HG02943 (cell line): ENCODE results near the gene SCARF2.
"Not testable (repeated sequence)": the region's sequence is repeated elsewhere in the genome, so short reads cannot be mapped to it uniquely, and the experiment has no call there.

Experiments
- ATAC-seq: cut with Tn5 transposase; IDR thresholded peaks from one replicate; pipeline ENCODE4 v1.9.1; 2021; ENCODE audit warnings: mild to moderate bottlenecking, low read depth, moderate library complexity; ENCODE audit not compliant: unreplicated experiment

SCARF2 gene

DNA sequence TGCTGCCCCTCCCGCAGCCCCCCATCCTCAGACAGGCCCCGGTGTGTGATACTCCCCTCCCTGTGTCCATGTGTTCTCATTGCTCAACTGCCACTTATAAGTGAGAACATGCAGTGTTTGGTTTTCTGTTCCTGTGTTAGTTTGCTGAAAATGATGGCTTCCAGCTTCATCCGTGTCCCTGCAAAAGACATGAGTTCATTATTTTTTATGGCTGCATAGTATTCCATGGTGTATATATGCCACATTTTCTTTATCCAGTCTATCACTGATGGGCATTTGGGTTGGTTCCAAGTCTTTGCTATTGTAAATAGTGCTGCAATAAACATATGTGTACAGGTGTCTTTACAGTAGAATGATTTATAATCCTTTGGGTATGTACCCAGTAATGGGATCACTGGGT is 22.4 kb downstream of the SCARF2 start:
- ATAC-seq, result not testable (repeated sequence)

DNA sequence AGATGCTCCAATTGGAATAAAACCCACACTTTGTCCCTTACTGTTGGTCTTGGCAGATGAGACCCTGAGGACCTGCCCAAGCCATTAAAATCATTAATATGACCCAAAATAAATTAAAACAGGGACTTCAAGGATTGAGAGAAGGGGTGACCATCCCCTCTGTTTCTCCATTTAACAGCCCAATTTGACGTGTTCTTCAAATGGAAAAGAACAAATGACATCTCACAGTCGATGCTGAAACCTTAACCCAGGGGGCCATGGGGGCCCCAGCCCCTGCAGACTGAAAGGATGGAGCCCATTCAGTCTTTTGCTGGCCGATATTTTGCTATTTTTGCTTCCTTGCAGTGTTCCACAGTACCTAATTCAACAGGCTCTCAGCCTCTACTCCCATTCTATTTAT is 23.2 kb downstream of the SCARF2 start:
- ATAC-seq, result no peak

DNA sequence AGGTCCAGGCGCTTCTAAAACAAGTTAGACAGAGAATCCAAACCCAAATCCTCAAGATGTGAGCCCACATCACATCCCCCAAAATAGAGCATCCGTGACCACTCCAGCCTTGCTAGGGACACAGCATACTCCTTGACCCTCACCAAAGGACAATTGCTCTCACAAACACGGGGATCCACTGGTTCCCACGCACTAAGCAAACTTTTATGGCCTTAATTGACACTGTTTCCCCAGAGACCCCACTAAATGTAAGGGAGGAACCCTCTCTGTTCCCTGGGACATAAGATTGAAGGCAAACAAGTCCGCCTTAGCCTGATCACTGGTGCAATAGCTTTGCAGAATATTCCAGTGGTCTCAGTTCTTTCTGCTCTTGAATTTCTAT is 23.6 kb downstream of the SCARF2 start:
- no peak for ATAC-seq

DNA sequence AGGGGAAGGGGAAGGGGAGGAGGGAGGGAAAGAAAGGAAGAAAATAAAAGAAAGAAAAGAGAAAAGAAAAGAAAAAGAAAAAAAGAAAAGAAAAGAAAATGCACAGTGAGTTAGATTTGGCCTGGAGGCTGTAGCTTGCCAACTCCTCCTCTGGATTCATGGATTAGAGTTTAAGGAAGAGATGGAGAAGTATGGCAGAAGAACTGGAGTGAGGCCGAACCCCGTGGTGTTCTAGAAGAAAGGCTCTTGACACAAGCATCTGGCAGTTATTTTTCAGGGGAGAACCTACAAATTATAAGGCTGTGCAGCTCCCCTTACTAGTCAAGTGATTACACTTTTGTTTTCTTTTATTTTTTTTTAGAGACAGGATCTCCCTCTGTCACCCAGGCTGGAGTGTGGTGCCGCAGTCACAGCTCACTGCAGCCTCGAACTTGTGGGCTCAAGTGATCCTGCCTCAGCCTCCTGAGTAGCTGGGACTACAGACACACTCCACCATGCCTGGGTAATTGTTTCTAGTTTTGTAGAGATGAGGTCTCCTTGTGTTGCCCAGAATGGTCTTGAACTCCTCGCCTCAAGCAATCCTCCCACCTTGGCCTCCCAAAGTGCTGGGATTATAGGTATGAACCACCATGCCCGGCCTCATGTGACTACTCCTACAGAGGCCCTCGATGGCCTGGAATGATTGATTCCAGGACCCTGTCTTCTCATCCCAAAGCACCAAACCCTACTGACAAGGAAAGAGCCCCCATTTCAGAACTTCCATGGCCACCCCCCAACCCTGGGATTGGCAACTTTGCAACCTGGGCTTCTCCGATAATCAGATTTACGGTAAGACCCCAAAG is 24.2 kb downstream of the SCARF2 start:
- ATAC-seq, result no peak

DNA sequence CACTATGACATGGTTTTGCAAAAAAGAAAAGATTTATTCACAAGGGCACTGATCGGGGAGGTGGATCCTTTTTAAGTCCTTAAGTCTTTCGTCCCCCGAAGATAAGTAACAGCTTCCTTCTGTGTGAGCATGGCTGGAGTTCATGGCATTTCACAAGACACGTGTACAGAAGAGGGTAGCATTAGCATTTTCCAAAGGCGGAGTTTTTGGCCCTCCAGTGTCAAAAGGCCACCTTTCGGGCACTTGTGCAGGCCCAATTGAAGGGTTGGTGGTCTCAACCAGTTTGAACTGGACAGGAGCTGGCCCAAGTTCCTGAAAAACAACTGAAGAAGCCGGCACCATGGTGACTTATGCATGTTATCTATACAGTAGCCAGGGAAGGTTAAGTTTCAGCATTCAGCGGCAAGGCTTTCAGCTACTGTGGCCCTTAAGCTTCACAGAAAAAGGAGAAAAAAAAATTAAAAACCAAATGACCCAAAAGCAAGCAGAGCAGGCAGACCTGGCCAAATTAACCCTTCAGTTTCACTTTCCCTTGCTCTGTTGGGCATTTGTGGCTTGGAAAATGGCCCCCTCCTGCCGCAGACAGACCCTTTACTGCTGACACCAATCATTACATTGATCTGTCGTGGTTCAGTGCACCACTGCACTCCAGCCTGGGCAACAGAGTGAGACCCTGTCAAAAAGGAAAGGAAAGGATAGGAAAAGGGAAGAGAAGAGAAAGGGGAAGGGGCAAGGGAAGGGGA is 25.0 kb downstream of the SCARF2 start:
- ATAC-seq, result no peak

DNA sequence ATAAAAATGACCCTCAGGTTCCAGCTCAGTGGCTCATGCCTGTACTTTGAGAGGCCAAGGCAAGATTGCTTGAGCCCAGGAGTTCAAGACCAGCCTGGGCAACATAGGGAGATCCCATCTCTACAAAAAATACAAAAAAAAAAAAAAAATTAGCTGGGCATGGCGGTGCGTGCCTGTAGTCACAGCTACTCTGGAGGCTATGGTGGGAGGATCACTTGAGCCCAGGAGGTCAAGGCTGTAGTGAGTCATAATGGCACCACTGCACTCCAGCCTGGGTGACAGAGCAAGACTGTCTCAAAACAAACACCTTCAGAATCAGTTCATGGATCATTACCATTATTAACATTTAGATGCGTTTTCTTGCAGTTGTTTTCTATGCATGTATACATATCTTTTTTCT is 28.2 kb downstream of the SCARF2 start:
- not testable (repeated sequence) for ATAC-seq

DNA sequence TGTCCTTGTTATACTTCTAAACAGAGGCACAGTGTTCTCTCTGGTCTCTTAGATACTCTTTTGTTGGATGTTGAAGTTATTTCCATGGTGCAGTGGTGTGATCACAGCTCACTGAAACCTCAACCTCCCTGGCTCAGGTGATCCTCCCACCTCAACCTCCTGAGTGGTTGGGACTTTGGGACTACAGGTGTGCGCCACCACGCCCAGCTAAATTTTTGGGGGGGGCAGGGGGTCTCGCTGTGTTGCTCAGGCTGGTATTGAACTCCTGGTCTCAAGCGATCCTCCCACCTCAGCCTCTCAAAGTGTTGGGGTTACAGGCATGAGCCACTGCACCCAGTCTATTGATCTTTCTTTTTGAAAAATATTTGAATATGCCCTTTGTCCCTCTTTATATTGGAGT is 28.7 kb downstream of the SCARF2 start:
- ATAC-seq, result no peak

DNA sequence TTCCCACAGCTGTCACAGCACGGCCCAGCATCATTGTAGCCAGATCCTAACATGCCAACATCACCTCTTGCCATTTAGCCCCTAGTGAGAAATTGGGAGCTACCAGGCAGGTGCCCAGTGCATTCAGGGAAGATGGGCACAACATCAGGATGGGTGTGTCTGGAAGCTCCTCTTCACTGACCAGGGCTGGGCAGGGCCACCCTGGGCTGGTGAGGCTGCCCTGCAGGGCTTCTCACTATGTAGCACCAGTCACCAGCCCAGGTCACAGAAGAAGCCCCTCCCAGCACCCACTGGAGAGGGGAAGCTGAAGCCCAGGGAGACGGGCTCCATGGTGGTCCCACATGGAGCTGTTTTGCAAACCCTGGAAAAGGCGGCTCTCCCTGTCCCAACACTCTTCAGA is 29.8 kb downstream of the SCARF2 start:
- ATAC-seq, result no peak

DNA sequence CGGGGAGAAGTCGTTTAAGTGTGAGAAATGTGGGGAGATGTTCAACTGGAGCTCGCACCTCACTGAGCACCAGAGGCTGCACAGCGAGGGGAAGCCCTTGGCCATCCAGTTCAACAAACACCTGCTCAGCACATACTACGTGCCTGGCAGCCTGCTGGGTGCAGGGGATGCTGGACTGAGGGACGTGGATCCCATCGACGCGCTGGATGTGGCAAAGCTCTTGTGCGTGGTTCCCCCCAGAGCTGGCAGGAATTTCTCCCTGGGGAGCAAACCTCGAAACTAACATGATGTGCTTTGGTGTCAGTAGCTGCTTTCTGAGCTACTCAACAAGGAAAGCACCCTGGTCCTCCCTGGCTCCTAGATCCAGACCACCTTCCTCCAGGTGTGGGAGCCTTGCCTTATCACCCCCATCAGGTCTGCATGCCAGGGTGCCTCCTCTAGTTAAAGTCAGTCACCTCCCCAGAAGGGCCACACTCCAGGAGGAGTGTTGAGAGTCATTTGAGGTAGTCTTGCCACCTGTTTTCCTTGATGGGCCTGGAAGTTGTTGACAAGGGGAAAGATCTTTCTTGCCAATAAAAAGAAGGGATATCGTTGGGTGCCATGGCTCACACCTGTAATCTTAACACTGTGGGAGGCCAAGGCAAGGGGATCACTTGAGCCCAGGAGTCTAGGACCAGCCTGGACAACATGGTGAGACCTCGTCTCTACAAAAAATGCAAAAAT is 30.8 kb downstream of the SCARF2 start:
- no peak for ATAC-seq

DNA sequence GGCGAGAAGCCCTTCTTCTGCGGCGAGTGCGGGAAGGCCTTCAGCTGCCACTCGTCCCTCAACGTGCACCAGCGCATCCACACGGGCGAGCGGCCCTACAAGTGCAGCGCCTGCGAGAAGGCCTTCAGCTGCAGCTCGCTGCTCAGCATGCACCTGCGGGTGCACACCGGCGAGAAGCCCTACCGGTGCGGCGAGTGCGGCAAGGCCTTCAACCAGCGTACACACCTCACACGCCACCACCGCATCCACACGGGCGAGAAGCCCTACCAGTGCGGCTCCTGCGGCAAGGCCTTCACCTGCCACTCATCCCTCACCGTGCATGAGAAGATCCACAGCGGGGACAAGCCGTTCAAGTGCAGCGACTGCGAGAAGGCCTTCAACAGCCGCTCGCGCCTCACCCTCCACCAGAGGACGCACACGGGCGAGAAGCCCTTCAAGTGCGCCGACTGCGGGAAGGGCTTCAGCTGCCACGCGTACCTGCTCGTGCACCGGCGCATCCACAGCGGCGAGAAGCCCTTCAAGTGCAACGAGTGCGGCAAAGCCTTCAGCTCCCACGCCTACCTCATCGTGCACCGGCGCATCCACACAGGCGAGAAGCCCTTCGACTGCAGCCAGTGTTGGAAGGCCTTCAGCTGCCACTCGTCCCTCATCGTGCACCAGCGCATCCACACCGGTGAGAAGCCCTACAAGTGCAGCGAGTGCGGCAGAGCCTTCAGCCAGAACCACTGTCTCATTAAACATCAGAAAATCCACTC is 31.5 kb downstream of the SCARF2 start:
- ATAC-seq, result no peak

DNA sequence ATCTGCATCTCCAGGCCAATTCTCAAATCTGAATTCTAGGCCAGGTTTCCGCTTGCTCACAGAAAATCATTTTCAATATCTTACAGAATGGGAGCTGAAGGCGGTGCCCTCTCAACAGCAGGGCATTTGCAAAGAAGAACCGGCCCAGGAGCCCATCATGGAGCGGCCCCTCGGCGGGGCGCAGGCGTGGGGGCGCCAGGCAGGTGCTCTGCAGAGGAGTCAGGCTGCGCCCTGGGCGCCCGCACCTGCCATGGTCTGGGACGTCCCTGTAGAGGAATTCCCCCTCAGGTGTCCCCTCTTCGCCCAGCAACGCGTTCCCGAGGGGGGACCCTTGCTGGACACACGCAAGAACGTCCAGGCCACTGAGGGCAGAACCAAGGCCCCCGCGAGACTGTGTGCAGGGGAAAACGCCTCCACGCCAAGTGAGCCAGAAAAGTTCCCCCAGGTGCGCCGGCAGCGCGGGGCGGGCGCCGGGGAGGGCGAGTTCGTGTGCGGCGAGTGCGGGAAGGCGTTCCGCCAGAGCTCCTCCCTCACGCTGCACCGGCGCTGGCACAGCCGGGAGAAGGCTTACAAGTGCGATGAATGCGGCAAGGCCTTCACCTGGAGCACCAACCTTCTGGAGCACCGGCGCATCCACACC is 32.2 kb downstream of the SCARF2 start:
- no peak for ATAC-seq

DNA sequence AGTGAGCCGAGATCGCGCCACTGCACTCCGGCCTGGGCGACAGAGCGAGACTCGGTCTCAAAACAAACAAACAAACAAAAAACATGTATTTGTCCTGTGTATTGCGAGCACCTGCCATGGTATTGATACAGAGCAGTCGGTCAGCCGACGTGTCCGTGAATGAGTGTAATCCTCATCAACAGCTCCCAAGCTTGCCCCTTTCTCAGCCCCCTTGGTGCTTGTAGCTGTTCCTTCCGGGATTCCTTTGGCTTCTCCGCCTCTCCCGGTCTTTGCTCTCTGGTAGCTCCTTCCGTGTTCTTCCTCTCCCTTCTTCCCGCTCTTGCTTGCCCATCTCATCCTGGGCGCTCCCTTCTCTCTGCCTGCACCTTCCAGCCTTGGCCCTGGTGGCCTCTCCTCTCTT is 32.7 kb downstream of the SCARF2 start:
- ATAC-seq, result no peak

DNA sequence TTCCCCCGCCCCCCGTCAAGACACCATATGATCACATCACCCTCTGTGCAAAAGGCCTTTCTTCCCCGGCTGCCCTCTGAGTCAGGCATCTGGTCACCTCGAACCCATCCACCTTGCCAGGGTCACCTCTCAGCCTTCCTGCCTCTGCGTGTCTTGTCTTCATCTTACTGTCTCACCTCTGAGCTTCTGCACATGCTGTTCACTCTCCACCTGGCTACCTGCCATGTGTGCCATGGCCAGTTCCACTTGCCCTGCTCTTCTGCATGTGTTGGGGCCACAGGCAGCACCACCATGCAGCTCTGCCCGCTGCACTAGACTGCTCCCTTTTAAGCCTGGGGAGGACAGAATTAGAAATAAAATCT is 33.9 kb downstream of the SCARF2 start:
- no peak for ATAC-seq

DNA sequence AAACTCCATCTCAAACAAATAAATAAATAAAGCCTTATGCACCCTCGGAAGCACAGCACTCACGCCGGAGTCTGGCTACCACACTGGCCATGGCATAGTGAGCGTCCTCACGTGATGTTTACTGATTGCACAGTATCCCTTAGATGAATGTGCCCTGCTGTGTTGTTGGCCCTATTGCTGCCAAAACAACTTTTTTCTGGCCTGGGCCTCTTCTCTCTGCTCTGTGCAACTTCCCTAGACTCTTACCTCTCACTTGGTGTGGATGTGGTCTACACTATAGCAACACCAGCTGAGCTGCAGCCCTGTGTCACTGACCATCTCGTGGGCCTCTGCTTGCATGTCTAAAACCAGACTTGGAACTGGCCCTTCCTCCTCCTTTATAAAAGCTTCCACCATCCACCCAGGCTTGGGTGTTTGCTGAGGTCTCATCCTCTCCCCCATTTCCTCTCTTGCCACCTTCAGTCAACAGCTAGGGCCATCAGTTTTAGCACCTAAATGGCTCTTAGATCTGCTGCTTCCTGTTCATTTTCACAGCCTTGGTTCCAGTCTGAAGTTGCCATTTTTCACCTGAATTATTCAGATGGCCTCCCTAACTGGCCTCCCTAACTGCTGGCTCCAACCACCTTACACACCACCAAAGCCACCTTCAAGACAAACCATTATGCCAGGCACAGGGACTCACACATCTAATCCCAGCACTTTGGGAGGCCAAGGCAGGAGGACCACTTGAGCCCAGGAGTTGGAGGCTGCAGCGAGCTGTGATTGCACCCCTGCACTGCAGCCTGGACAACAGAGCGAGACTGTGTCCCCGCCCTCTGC is 34.5 kb downstream of the SCARF2 start:
- no peak for ATAC-seq

DNA sequence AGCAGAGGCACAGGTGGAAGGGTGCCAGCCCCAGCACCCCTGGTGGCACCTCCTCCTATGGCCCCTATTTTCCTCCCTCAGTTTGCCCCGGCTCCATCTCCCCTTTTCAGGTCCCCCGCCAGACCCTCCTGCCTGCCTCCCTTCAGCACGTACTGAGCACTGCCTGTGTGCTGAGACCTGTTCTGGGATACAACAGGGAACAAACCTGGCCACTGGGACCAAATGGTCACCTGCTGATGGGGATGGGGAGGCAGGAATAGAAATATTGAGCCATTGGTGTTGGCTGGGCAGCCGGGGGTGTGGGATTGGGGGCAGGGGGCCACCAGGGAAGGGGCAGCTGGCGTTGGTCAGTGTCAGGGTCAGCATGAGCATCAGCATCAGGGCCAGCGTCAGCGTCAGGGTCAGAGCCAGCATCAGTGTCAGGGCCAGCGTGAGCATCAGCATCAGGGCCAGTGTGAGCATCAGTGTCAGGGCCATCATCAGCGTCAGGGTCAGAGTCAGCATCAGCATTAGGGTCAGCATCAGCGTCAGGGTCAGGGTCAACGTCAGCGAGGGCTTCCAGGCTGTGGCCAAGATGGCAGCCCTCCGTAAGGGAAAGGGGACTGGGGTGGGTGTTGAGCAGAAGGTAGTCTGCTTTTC is 36.1 kb downstream of the SCARF2 start:
- no peak for ATAC-seq

DNA sequence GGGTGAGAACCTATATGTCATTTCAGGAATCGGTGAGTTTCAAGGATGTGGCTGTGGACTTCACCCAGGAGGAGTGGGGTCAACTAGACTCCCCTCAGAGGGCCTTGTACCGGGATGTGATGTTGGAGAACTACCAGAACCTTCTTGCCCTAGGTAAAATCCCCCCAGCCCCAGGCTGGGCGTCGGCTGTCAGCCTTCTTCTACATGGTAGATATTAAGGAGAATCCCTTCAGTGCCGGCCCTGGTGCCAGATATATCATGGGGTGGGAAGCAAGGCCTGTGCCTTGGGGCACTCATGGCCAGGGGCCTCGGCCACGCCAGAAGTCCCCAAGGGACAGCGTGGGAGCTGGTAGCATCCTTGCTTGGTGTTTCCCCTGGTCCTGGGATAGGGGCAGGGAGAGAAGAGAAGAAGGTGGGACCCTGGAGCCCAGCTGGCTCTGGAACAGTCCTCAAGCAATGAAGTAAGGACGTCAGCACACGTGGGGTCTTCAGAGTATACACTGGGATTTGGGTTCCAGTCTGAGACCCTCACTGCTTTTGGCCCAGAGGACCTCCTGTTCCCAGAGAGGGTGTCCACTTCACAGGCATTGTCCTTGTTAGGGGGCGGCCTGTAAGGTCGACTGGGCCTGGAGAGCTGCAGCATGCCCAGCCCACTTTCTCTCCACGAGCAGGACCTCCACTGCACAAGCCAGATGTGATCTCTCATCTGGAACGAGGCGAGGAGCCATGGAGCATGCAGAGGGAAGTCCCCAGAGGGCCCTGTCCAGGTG is 36.8 kb downstream of the SCARF2 start:
- ATAC-seq, result no peak

DNA sequence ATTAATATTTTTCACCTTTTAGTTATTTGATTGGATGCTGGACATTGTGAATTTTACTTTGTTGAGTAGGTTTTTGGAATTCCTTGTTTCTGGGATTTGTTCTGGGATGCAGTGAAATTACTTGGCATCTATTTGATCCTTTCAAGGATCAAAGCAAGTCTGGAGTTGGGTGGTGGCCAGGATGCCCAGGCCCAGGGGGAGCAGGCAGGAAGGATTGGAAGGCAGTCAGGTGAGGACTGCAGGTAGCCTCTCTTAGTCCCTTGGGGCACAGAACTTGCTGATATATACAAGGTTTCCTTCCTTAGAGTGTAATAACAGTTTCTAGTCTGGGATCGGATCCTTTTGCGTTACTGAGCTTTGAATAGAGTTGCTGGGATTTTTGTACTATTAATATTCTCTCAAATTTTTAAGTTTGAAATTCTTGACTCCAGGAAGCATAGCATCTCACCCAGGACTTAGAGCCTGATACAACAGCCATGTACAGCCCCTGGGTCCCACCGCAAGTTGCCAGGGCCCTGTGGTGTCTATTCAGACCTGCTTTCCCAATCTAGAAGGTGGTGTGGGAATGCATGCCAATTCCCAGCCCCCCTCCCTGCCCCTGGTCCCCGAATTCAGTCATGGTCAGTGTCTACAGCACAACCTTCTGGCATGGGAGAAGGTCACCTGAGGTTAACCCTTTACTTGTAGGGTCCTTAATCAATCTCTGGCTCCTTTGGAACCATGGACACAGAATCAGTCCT is 37.6 kb downstream of the SCARF2 start:
- no peak for ATAC-seq

DNA sequence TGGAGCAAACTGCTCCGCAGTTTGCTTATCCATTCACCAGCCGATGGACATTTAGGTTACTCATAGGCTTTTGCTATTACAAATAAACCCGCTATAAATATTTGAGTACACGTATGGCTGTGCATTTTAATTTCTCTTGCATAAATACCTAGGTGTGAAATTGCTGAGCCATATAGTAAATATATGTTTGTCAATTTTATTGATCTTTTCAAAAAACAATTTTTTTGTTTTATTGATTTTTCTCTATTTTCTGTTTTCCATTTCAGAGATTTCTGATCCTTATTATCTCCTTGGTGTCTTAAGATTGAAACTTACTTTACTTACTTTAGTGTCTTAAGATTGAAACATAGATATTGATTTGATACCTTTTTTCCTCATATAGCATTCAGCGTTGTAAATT is 39.2 kb downstream of the SCARF2 start:
- no peak for ATAC-seq
